ENCODE data around the gene LGALS3.
A peak's percentile ranks its signal among the peaks of the same experiment; 100 is the strongest.

LGALS3 gene

DNA sequence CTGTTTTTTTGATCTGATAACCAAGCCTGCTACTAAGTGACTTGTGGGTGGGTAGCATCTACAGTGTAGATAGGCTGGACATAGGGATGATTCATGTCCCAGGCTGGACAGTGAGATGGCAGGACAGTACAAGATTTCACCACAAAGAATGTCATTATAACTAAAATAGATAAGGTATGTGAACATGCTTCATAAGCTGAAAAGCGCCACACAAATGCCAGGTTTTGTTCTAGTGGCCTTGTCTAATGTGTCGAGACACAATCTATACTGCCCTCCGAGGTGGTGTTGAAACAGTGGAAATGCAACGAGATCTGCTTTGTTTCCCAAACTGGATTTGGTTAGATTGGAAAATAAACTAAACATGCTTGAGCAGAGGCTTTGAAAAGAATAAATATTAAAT is 4.4 kb downstream of the LGALS3 start:
- no peak for DNase-seq

- no peak for DNase-seq
Observed at GRCh38 chr14:55136241-55136640, 7.2 kb downstream of the LGALS3 start.

DNA sequence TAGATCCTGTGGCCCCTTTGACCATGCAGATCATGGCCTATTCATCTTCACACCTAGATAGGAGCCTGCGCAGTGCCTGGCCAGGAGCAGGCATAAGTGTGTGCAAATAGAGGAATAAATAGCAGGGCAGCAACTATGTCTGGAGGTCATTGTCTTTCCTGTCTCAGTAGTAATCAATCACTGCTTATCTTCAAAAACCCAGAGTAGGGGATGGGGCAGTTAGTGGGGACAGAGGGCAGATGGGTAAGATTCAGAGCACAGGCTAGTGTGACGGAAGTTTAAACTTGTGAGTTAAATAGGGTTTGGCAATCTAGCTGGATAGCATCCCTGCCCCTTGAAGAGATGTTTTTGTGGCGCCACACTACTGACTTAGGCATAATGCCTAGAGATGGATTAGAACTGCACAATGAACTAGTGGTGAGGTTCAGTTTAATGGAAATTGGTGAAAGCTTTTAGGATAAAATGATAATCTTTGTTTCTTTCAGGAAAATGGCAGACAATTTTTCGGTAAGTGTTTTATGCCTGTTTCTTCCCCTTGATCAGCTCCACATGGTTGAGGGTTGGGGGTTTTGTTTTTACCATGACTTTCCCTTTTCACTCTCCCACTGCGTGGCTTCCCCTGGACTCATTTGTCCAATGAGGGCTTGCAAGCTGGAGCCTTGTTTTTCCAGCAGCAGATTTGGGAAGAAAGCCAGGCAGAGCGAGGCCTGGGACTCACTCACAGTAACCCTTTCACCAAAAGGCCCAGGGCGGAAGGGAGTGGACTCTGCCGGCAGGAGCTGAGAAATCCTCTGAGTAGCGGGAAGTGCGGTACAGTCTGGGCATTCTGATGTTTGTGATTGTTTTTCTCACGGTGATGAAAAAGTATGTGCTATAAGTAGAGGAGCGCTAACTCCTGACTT is 8.1 kb downstream of the LGALS3 start:
- DNase-seq, result no peak

GRCh38 chr14:55138091-55138490 is 9.0 kb downstream of the LGALS3 start:
- DNase-seq, result no peak

GRCh38 chr14:55139141-55139540 is 10.1 kb downstream of the LGALS3 start:
- no peak for DNase-seq

GRCh38 chr14:55139696-55140509 is 10.9 kb downstream of the LGALS3 start:
- no peak for DNase-seq

DNA sequence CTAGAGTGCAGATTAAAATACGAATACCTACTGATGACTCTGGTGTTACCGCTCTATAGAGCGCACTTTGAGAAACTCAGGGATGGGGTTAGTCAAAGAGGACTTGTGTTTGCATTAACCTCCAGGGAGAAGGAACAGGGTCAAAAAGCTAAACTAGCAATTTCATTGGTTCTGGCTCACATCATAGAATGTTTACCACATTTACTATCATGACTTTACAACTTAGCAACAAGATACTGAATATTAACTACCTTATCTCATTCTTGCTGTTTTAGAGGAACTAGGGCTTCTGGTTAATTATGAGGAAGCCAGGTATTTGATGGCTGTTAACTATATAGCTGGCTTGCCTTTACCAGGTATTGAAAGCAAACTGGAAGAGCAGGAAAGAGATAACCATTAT is 12.8 kb downstream of the LGALS3 start:
- no peak for DNase-seq

DNA sequence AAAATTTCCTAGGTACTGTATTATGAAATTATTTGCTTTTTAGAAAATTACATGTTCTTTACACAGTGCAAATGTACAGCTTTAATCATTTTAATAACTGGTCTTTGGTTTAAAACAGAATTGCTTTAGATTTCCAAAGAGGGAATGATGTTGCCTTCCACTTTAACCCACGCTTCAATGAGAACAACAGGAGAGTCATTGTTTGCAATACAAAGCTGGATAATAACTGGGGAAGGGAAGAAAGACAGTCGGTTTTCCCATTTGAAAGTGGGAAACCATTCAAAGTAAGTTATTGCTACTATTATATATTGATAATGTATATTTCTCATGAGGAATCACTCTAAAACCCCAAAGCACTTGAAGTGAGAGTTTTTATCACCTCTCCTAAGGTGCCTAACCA is 13.4 kb downstream of the LGALS3 start:
- DNase-seq, result no peak

DNA sequence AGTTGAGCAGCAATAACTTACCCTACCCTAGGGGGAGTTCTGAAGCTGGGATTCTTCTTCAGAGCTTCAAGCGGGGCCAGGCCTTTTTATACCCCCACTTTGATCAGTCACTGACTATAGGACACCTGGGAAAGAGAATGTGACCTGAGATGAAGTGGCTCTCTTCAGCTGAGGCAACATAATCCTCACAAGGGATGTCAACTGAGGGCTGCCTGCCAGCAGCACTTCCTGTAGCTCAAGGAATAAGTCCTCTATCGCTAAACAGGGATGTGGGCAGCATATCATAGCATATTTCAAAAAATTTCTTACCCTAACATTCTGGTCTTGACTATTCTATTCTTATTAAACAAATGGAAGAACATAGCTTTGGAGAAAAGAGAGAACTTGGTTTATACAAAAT is 17.4 kb downstream of the LGALS3 start:
- no peak for DNase-seq

- DNase-seq, result no peak
Observed at GRCh38 chr14:55151601-55152000, 22.5 kb downstream of the LGALS3 start.

DNA sequence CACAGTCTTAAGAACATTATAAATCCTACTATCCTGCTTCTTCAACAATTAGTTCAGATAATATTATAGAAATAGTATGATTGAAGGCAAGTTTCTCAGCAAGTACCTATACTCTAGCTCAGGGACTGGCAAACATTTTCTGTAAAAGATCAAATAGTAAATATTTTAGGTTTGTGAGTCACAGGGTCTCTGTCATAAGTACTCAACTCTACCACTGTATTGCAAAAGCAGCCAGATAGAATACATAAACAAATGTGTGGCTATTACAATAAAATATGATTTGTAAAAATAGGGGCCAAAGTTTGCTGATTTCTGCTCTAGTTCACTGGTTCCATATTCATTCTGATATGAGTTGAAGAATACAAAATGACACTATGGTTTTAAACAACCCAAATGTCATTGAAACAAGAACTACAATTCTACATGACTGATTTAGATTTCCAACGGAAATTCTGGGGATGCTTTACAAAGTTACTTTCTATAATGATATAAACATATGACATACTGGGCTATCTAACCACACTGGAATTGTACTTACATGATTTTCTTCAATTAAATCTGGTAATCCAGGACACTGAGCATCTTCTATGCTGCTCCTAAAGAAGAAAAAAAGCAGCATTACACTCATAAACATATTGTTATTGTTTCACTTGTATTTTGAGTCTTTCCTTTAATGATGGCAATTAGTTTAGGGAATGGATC is 23.2 kb downstream of the LGALS3 start:
- DNase-seq, result no peak

DNA sequence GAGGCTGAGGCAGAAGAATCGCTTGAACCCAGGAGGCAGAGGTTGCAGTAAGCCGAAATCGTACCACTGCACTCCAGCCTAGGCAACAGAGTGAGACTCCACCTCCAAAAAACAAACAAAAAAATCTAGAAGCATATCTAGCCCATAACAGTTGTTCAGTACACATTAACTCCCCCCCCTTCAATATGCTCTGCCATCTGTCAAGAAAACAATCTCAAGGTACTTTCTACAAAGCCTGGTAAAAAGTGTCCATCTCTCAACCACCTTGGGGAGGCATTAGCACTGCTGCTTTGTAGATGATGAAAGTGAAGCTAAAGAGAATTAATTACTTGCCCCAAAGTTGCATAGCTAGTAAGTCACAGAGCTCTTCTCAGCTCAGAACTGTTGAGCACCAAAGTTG is 24.9 kb downstream of the LGALS3 start:
- no peak for DNase-seq

DNA sequence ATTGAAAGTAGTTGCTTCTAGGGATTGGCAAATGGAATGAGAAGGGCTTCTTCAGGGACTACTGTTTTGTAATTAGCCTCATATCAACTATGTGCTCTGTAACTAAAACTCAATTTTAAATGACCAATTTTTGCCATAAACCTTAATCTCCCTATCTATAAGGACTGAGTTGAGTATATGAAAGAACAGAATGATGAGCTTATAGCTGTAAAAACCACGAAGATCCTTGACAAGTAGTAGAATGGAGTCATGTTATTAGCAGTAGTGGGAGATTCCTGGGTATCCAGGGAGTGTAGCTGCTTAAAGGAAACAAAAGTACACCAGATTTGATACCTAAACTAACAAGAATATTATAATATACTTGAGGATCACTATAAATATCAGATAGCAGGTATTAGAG is 28.0 kb downstream of the LGALS3 start:
- DNase-seq, result no peak

GRCh38 chr14:55158412-55158811 is 29.4 kb downstream of the LGALS3 start:
- no peak for DNase-seq

DNA sequence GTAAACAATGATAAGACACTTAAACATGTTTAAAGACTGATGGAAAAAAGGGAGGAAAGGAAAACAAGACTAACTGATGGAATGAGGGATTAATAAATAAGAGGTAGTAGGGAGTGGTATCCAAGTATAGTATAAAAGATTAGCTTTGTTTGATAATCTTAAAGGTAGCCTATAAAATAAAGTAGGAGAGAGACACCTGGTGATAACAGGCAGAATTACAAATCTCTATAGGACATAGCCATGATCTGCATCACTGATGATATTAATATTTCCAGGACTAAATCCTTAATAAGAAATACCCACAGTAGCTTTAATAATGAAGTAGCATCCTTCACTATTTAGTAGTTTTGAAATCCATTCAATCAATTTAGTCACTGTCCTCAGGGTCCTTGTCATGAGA is 31.9 kb downstream of the LGALS3 start:
- DNase-seq, result no peak

DNA sequence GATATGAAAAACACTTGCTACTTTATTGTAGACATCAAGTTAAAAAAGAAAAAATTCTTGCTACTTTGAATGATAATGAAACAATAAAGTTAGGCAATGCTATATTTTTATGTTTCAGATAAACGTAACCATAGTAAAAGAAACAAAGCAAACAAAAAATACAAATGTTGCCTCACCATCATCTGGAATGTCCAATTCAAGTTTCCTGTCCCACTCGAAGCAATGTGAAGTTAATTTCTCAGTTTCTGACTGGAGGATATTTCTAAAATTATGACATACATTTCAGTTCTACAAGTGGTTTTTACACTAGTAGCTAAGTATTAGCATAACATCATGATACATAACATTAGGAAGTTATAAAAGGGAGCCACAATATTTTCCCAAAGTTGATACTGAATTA is 41.5 kb downstream of the LGALS3 start:
- no peak for DNase-seq

DNA sequence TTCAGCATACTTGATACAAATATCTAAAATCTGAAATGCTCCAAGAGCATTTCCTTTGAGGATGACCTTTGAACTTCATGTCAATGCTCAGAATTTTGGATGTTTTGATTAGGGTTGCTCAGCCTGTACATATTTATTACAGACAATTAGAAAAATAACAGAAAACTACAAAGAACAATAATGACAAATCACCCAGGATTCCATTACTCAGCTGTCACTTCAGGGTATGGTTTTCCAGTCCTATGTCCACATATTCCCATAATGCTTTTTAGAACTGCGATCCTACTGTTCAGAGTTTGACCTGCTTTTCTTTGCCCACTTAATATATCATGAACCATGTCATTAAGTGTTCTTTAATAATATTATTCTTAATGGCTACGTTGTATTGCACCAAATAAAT is 51.0 kb downstream of the LGALS3 start:
- no peak for DNase-seq

- no peak for DNase-seq
Observed at GRCh38 chr14:55180434-55180833, 51.4 kb downstream of the LGALS3 start.

GRCh38 chr14:55188686-55189295 is 59.7 kb downstream of the LGALS3 start:
- DNase-seq, result no peak

- DNase-seq, result no peak
Observed at GRCh38 chr14:55190906-55191202, 61.8 kb downstream of the LGALS3 start.

- peak; percentile 95 for DNase-seq
Observed at GRCh38 chr14:55191203-55192053, 62.4 kb downstream of the LGALS3 start, which contains the start of gene DLGAP5. Gene DLGAP5, minus strand, starts transcription at chr14:55191585. Its CDS starts 2,406 bp downstream, at chr14:55189179.

DNA sequence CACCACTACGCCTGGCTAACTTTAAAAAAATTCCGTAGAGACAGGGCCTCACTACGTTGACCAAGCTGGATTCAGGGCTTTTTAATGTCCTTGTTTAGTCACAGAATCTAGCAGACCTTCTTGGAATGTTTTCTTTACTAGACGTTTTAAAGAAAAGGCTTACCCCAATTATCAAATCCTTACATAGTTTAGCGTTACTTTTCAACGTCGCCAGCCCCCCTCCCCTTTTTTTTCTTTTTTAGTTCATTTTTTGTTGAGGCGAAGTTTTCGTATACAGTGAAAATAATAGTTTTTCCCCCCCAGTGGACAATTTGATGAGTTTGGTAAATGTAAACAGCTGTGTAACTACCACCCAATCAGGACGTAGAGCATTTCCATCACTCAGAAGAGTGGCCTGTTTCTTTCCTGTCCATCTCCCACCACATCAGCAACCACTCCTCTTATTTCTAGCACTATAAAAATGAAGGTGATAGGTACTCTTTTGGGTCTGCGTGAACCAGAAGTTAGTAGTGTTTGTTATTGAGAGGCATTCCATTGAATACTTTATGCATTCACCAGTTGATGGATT is 63.1 kb downstream of the LGALS3 start:
- DNase-seq, result no peak

Measured in stimulated activated CD4-positive, alpha-beta T cell treated with anti-CD3 and anti-CD28 coated beads, Interleukin-15, amount 100 ng/mL, for 24 hours (primary cell).